A172 (cell line): ENCODE results near the gene YPEL5. TPM values are rescaled to one million over a fixed set of nuclear protein-coding genes. Genes with fewer than 3 reads are reported as not detected.

ENCODE experiments used
- DNase-seq: peaks from one replicate; pipeline ENCODE4 v3.0.0-alpha.2; 2015; ENCODE audit warnings: low spot score
- total RNA-seq: library from RNA; depleted of rRNA; stranded (reverse); fragments of >200 nt; shearing (Covaris generic); gene quantifications from 2 replicates; pipeline ENCODE4 v1.2.3, GENCODE V29; 2014; rRNA removed

YPEL5 gene
- total RNA-seq, 1 experiment from 2014 or later: 112 TPM

DNA sequence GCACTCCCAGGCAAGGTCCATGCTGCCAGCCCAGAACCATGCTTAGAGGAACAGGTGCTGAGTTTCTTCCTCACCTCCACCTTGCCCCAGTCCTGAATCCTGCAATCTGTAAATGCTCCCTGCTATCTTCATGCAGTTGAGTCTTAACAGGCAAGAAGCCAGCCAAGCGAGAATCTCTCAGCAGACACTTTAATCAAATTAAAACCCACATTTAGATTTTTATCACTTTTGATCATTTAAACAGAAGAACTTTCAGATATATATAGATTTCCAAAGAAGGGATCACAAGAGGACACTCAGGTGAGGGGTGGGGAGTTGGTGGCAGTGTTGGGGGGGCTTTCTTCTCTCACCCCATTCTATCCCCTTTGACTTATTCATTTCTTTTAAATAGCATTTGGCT is 58.6 kb downstream of the YPEL5 start:
- no peak for DNase-seq

DNA sequence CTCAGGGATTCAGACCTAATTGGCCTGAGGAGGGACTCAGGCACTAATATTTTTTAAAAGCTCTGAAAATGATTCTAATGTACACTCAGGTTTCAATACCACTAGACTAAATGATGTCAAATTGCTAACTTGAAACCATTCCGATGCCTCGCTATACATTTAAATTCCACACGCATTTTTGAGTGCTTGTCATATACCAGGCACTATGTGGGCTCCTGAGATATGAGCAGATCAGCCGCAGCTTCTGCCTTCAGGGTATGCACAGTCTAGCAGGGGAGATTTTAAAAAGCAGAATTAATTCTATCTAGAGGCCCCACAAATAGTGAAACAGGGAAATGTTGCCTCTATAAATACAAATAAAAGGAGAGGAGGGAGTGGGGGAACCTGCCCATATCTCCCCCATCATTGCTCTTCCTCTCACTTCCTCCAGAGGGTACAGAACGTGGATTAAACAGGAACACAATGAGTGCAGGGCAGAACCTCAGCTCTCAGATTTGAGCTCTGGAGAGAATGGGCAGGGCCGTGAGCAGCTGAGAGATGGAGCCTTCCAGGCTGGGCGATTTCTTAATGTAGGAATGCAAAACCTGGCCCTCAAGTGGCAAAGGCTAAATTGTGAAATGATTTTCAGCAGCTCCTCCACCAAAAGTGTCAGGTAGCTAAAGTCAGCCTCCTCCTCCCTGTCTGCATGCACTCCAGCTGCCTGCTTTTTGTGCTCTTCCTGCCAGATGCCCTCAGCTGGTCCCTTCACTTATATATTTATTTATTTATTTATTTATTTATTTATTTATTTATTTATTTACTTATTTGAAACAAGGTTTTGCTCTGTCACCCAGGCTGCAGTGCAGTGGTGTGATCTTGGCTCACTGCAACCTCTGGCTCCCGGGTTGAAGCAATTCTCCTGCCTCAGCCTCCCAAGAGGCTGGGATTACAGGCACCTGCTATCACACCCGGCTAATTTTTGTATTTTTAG is 59.9 kb downstream of the YPEL5 start:
- no peak for DNase-seq

DNA sequence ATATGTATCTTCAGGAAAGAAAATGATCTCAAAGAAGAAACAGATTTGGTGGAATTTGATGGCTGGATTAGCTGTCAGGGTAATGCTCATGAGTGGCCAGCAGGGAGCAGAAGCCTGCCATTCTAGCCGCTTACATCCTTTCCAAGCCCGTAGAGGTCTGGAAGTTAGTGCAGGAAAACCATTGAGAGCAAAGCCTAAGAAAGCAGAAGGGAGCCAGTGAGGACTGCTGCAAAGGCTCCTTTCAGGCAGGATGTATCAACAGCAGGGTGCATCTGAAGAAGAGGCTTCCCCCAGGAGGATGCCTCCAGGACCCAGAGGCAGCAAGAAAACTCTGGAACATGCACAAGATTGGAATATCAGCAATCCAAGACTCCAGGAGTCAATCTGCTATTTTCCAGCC is 61.6 kb downstream of the YPEL5 start:
- DNase-seq: peak; percentile 81

DNA sequence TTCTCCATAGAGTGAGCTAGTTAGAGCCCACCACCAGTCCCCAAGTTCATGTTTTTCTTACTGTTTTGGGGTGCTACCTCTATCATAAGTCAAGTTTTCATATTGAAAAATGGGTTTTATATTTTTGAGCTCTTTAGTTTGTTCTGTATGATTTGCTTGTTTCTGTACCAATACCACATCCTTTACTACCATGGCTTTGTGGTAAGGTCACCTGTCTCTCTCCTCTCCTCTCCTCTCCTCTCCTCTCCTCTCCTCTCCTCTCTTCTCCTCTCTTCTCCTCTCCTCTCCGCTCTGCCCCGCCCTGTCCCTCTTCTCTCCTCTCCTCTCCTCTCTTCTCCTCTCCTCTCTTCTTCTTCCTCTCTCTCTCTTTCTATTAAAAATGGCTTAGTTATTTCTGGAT is 62.4 kb downstream of the YPEL5 start:
- no peak for DNase-seq

Other genes with a start within 250 kb of the YPEL5 start
- 0.07 and 0.26 TPM in 2 replicates for gene ALK, start 225.4 kb upstream of the YPEL5 start, total RNA-seq
- gene LBH, start 84.5 kb downstream of the YPEL5 start, total RNA-seq: 87.4 and 182 TPM in 2 replicates